ENCODE results near the gene DGKI. TPM values are rescaled to one million over a fixed set of nuclear protein-coding genes. Genes with fewer than 3 reads are reported as not detected.
A peak's percentile ranks its signal among the peaks of the same experiment; 100 is the strongest.

Gene DGKI
- polyA plus RNA-seq, 12 donors = 0.23 to 1.9 (median 0.84) TPM; not detected in 2

- no peak for DNase-seq
These were observed 54.8 kb downstream of the DGKI start for GRCh38 chr7:137791930-137792329.

DNA sequence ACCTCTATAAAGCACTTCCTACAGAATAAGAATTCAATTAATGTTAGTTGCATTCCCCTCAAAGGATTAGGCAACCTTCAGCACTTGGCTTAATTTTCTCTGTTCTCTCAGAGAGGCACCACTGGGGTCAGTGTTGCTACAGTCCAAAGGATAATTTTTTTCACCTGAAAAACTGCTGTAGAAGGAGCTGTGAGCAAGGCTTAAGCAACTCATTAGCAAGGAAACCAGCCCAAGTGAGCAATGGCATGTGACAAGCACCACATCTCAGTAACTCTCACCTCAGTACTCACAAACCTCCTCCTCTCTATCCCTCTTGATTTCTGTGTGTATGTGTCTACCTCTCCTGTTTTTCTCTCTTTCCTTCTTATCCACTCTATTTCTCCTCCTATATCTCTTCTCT, 55.9 kb downstream of the DGKI start:
- no peak for DNase-seq

DNA sequence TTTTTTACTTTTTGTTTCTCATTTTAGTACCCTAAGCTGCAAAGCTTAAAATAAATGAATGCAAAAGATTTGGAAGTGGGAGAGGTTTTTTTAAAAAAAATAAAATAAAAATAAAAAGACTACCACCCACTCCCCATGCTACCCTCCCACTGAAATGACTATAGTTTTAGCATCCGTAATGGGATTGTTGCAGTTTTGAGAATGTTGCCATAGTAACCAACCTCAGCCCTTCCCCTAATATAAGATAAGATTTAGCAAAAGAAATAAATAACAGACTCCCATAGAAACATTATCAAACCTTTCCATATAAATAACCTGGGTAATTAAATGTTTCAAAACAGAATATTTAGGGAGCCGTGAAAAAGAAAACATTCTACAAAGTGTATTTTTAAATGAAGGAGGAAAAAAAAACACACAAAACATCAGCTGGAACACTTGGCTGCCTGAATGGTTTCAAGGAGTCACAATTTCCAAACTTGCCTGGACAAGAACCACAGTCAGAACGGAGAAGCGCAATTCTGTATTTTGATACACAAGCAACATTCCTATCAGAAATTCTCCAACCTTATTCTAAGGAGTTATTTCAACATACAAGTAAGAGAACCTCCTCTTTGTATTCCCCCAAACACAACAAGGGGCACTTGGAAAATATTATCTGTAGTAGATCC, 57.4 kb downstream of the DGKI start:
- DNase-seq = peak; percentile 25

DNA sequence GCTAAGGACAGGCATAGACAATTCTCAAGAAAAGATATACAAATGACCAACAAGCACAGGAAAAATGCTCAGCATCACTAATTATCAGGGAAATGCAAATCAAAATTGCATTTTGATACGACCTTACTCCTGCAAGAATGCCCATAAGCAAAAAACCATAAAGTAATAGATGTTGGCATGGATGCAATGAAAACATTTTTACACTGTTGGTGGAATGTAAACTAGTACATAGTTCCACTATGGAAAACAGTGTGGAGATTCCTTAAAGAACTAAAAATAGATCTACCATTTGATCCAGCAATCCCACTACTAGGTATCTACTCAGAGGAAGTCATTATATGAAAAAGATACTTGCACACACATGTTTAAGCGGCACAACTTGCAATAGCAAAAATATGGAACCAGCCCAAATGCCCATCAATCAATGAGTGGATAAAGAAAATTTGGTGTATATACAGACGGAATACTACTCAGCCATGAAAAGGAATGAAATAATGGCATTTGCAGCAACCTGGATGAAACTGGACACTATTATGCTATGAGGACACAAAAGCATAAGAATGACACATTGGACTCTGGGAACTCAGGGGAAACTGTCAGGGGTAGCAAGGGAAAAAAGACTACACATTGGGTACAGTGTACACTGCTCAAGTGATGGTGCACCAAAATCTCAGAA, 59.3 kb downstream of the DGKI start:
- no peak for DNase-seq

DNA sequence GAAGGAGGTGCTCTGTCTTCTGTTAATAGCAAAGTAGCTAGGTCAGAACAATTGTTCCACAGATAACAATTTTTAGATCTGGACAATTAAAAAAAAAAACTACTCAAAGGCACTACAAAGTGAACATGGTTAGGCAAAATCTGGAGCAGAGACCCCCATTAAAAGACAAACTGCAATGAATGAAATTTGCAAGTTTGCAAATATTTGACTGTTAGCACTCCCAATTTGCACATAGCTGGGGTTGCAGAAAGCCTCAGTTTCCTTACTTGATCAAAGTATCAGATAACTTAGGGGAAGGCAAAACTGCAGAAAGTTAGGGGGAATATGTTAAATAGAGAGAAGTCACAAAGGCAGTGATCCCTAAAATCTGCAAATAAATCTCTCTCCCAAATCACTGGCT, 68.3 kb downstream of the DGKI start:
- no peak for DNase-seq

- no peak for DNase-seq
These were observed 72.0 kb downstream of the DGKI start for GRCh38 chr7:137774793-137775201.

GRCh38 chr7:137772748-137773147, 74.0 kb downstream of the DGKI start:
- no peak for DNase-seq

- no peak for DNase-seq
These were observed 74.5 kb downstream of the DGKI start for GRCh38 chr7:137772316-137772715.

DNA sequence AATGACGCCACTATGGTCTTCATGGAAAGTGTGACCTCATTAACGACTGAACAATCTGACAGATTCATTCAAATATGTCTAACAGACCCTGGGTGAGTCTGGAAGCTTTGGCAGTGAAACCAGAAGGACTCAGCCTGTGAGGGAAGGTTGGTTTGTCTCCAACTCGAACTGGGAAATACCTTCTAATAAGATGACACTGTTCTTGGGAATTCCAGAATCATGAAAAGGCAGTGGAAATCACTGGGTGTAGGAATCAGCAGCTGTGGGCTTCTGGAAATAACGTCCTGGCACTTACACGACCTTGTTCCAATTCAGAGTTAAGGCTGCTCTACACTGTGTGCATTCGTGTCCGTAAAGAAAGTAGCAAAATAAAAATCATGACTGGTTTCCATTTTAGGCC, 75.1 kb downstream of the DGKI start:
- no peak for DNase-seq

- no peak for DNase-seq
These were observed 75.5 kb downstream of the DGKI start for GRCh38 chr7:137771273-137771672.

GRCh38 chr7:137768366-137768765, 78.4 kb downstream of the DGKI start:
- DNase-seq = peak; percentile 11

DNA sequence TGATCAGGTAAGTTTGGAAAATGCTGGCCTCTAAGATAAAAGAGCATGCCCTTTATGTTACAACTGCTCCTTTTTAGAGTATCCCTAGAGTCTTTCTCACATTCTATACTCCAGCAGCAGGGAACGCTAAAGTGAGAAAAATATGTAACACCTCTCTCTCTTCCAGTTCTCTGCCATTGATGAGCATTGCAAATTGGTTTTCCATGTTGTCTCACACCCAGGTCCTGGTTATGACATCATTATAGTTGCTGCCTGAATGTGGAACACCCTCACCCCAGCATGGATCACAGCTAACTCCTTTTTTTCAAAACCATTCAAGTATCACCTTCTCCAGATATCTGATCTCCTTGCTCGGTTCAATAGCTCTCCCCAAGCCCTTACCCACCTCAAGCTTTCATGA, 84.4 kb downstream of the DGKI start:
- no peak for DNase-seq

DNA sequence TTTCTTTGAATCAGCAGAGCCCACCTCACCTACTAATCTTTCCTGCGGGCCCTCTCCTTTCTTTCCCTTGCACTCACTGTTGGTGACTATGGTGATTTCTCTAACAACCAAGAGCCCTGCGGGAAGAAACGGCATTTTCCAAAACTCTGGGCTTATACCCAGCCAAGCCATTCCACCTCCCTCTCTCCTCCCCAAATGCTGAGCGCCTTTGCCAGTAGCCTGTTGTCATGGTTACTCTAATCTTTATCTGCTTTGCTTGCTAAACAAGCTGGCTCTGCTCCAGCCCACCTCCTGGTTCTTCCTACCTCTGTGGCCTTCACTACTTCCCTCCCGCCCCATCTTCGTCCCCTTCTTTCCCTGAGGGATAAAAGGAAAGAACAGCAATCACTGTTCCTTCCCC, 86.7 kb downstream of the DGKI start:
- DNase-seq = no peak

DNA sequence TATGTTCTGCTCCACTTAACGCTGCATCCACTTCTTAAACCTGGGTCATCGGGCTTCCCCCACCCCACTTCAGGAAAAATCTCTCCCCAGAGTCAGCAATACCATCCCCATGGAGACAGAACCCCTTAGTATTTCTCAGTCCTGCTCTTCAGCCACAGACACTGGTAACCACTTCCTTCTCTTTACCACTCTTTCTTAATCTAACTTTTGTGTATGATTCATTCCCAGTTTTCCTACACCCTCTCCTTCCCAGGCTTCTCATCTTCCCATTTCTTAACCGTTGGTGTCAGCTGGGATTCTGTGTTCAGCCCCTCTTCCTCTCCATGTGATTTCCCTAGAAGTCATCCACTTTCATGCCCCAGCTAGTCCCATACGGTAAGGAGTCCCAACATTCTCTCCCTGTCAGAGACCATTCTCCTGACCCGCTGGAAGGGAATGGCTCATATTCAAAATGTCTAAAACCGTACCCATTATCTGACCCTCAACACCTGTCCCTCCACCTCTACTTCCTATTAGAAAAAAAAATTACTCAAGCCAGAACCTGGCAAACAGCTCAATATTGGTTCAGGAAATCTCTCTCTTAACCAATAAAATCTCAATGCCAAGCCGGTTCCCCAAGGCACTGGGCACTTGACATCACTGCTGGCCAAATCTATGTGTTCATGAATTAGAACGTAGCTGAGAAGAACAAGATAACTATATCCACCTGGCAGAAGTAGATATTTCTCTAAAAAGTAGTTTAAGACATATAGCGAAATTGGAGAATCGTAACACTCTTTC, 89.4 kb downstream of the DGKI start:
- no peak for DNase-seq

DNA sequence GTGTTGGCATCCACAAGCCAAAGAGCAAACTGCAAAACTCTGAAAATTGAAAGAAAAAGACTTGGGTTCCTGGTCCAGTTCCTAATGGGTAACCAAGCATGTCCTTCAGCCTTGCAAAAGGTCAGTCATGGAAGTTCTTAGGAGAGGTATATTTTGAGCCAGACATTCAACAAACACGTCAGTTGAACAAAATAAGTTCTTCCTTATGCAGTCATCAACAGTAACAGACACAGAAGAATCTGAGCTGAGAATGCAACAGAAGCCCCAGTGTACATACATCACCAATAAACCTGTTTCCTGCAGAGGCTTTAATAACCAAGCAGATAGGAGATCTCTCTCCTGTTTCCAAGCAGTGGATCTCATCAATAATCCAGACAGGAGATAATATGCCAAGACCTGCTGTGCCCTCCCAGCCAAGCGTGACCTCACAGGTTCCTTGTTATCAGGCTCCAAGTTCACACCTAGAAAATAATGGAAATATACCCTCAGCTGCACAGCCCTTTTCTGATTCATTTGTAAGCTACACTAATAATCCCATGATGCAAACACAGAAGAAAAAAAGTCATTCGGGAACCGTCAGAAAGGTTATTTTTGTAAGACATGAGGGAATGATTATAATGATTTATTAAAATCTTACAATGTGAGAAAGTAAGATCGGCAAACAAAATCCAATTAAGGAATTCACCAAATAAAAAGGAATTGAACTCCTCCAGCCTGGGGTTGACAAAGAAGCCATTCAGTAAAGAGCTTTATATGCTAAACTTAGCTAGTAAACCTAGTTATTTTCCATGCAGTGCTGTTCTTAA, 90.7 kb downstream of the DGKI start:
- no peak for DNase-seq

DNA sequence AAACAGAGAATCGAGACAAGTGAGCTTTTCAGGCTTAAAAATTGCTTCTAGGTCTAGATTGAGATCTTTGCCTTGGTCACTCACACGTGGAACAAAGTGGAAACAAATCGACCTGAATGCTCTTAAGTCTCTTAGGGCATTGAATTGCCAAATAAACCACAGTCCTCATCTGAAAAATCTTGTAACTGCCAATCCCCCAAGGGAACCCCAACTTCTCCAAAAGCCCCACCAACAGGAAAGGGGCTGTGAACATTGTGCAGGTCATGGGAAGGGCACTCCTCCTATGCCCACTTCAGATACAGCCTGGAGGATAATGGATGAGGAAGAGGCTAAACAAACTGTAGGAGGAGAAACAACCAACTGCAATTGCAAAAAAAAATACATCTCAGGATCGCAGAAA, 91.3 kb downstream of the DGKI start:
- DNase-seq = no peak

- no peak for DNase-seq
These were observed 92.6 kb downstream of the DGKI start for GRCh38 chr7:137753948-137754851.

DNA sequence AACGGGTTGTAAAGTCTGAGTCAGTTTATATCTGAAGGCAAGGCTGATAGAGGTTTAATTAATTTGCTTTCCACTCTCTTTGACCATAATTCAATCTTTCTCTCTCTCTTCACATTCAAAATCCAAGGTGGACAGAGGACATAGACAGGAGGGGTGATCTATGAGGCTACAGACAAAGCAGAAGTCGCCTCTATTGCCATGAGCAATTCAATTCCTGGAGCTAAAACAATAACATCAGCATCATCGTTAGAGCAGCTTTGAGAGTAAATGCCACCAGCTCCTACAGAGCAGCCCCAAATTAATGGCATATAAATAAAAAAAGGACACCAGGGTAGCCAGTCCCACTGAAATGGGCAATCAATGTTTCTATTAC, 93.2 kb downstream of the DGKI start:
- DNase-seq = no peak

GRCh38 chr7:137753067-137753466, 93.7 kb downstream of the DGKI start:
- no peak for DNase-seq

GRCh38 chr7:137751361-137752009, 95.3 kb downstream of the DGKI start:
- DNase-seq = no peak
